ENCODE data around the gene THUMPD3.

GRCh38 chr3:9385187-9386077 lies 22.6 kb downstream of the THUMPD3 start:
- TF ChIP-seq POLR2AphosphoS5 (IDR thresholded peaks at IDR 0.05; ENCODE audit: borderline replicate concordance, low read depth, low read length) (no peak), EZH2 (IDR thresholded peaks at IDR 0.05) (no peak), FOXP2 (optimal IDR thresholded peaks at IDR 0.05; ENCODE audit: control extremely low read depth, extremely low read length, insufficient read depth) (no peak)
